GM12878 (cell line): ENCODE results near the gene SASH1. TPM values are rescaled to one million over a fixed set of nuclear protein-coding genes. Genes with fewer than 3 reads are reported as not detected.

ENCODE experiments used
- ATAC-seq: fragments of 200-7000 bp; cut with Tn5 transposase; 3 replicates; pipeline ENCODE4 v1.9.1; 2020; ENCODE audit warnings: mild to moderate bottlenecking, moderate library complexity
- BruUV-seq: library from RNA; stranded (reverse); fragments of 400-500 nt; replicated peaks from 2 replicates; lab custom pipeline; 2021; lab: Mats Ljungman, UMichigan
- CTCF ChIA-PET: fragments of 300-600 bp; sonication (Branson Sonifier 250); formaldehyde crosslinking; extraction: SDS; loops from one replicate; lab custom pipeline; 2021; ENCODE audit warnings: inconsistent platforms; lab: Yijun Ruan, JAX
- POLR2A ChIA-PET: fragments of 350-600 bp; formaldehyde crosslinking; extraction: SDS; loops from one replicate; lab custom pipeline; 2021; ENCODE audit warnings: inconsistent platforms; lab: Charles Lee
- RAD21 ChIA-PET: fragments of 300-600 bp; sonication (Branson Sonifier 250); formaldehyde crosslinking; loops from one replicate; lab custom pipeline; 2023; ENCODE audit warnings: antibody characterized with exemption; ENCODE audit not compliant: unreplicated experiment; lab: Charles Lee
- SMC1A ChIA-PET: fragments of 300-600 bp; sonication (Branson Sonifier 250); formaldehyde crosslinking; loops from one replicate; lab custom pipeline; 2023; ENCODE audit not compliant: unreplicated experiment, uncharacterized antibody; lab: Charles Lee
- DNase-seq: peaks from one replicate; pipeline ENCODE4 v3.0.0-alpha.2; 2011; ENCODE audit warnings: low read depth, low spot score
- FAIRE-seq: peaks from 3 replicates; lab custom pipeline; 2011; peaks lifted over from hg19 to GRCh38; lab: Jason Lieb, UNC
- H2AFZ ChIP-seq: 2 replicates; pipeline ENCODE4 v1.6.0; 2011; ENCODE audit warnings: low read depth, low read length, control low read depth; ENCODE audit not compliant: control insufficient read depth
- H3K27ac ChIP-seq: 2 replicates; pipeline ENCODE4 v1.5.1; 2011; ENCODE audit warnings: control low read depth; ENCODE audit not compliant: control insufficient read depth, insufficient read depth
- H3K27me3 ChIP-seq, 2 experiments: replicated peaks in 1 of 2; 2 replicates each; pipeline versions ENCODE4 v1.6.0 to v1.6.1; 2011; ENCODE audit warnings: low read length in 1 of 2; ENCODE audit not compliant: control insufficient read depth in 2 of 2, insufficient read depth in 2 of 2
- H3K36me3 ChIP-seq, 2 experiments: 2 replicates each; pipeline ENCODE4 v1.5.1; 2011; ENCODE audit warnings: low read length in 1 of 2; ENCODE audit not compliant: control insufficient read depth in 2 of 2, insufficient read depth in 2 of 2
- H3K4me1 ChIP-seq: 2 replicates; pipeline ENCODE4 v1.6.1; 2011; ENCODE audit warnings: mild to moderate bottlenecking, low read length, moderate library complexity, mixed read lengths; ENCODE audit not compliant: control insufficient read depth, insufficient read depth
- H3K4me2 ChIP-seq: 2 replicates; pipeline ENCODE4 v1.6.0; 2011; ENCODE audit warnings: control low read depth; ENCODE audit not compliant: control insufficient read depth, insufficient read depth
- H3K4me3 ChIP-seq: fragments of 200-600 bp; sonication (generic); 2 replicates; pipeline ENCODE4 v1.5.1; 2016
- H3K79me2 ChIP-seq: 2 replicates; pipeline ENCODE4 v1.6.0; 2011; ENCODE audit warnings: low read length; ENCODE audit not compliant: control insufficient read depth, insufficient read depth
- H3K9ac ChIP-seq: 2 replicates; pipeline ENCODE4 v1.8.0; 2011; ENCODE audit warnings: low read length, control low read depth, mixed read lengths; ENCODE audit not compliant: control insufficient read depth, insufficient read depth
- H3K9me3 ChIP-seq: replicated peaks from 3 replicates; pipeline ENCODE4 v1.5.1; 2011; ENCODE audit warnings: mild to moderate bottlenecking, low read length; ENCODE audit not compliant: control insufficient read depth, insufficient read depth
- H4K20me1 ChIP-seq: 2 replicates; pipeline ENCODE4 v1.6.0; 2011; ENCODE audit not compliant: control insufficient read depth, insufficient read depth
- CBX3 ChIP-seq: fragments of 200-600 bp; sonication (generic); IDR thresholded peaks from 2 replicates; pipeline ENCODE4 v1.6.1; 2016; ENCODE audit warnings: low read depth, borderline replicate concordance
- CREB1 ChIP-seq: IDR thresholded peaks from 2 replicates; pipeline ENCODE4 v1.6.1; 2012; ENCODE audit warnings: low read depth, mild to moderate bottlenecking, inconsistent platforms
- HCFC1 ChIP-seq: fragments of 150-350 bp; IDR thresholded peaks from 2 replicates; pipeline ENCODE4 v1.6.1; 2014; ENCODE audit warnings: low read length
- HSF1 ChIP-seq: fragments of 150-350 bp; IDR thresholded peaks from 2 replicates; pipeline ENCODE4 v1.6.1; 2014; ENCODE audit warnings: mild to moderate bottlenecking, low read depth, low read length
- IKZF2 ChIP-seq, 2 experiments: fragments of 450-650 bp; IDR thresholded peaks; 2 replicates each; pipeline ENCODE4 v1.6.1; 2017; ENCODE audit warnings: mild to moderate bottlenecking in 2 of 2, moderate library complexity in 2 of 2
- MTA2 ChIP-seq: fragments of 450-650 bp; IDR thresholded peaks from 2 replicates; pipeline ENCODE4 v1.6.1; 2016; ENCODE audit warnings: low read depth, mild to moderate bottlenecking, moderate library complexity
- NR2C1 ChIP-seq: fragments of 450-650 bp; IDR thresholded peaks from 2 replicates; pipeline ENCODE4 v1.6.1; 2017; ENCODE audit warnings: antibody characterized with exemption, mild to moderate bottlenecking, moderate library complexity
- POLR2AphosphoS2 ChIP-seq: IDR thresholded peaks from 2 replicates; pipeline ENCODE4 v1.6.1; 2011; ENCODE audit warnings: low read depth, mild to moderate bottlenecking, low read length, improper control_type of control experiment, moderate library complexity
- RBBP5 ChIP-seq: fragments of 200-600 bp; sonication (generic); conservative IDR thresholded peaks from 2 replicates; pipeline ENCODE4 v1.6.1; 2016
- SMAD5 ChIP-seq: IDR thresholded peaks from 2 replicates; pipeline ENCODE4 v1.6.1; 2016; ENCODE audit warnings: antibody characterized with exemption, low read depth
- SP1 ChIP-seq: IDR thresholded peaks from one replicate; pipeline ENCODE4 v1.6.1; 2011; ENCODE audit warnings: low read depth, low read length
- TAF1 ChIP-seq: IDR thresholded peaks from 2 replicates; pipeline ENCODE4 v1.6.1; 2011; ENCODE audit warnings: mild to moderate bottlenecking, low read depth, low read length, borderline replicate concordance
- TCF3 ChIP-seq: IDR thresholded peaks from 2 replicates; pipeline ENCODE4 v1.6.1; 2012; ENCODE audit warnings: low read depth, mild to moderate bottlenecking, low read length, borderline replicate concordance; ENCODE audit not compliant: insufficient read depth
- YBX1 ChIP-seq: fragments of 450-650 bp; IDR thresholded peaks from 2 replicates; pipeline ENCODE4 v1.6.1; 2016; ENCODE audit warnings: antibody characterized with exemption
- ZNF24 ChIP-seq: fragments of 450-650 bp; IDR thresholded peaks from 2 replicates; pipeline ENCODE4 v1.6.1; 2017; ENCODE audit warnings: antibody characterized with exemption, mild to moderate bottlenecking
- ZSCAN29 ChIP-seq: fragments of 450-650 bp; IDR thresholded peaks from 2 replicates; pipeline ENCODE4 v1.6.1; 2017; ENCODE audit warnings: mild to moderate bottlenecking, moderate library complexity
- WGBS: methylation state at CpG from one replicate; pipeline ENCODE4 v1.1.6; 2016; ENCODE audit warnings: low lambda C conversion rate; ENCODE audit not compliant: insufficient replicate concordance, insufficient coverage; ENCODE audit errors: missing lambda C conversion rate; 5-methylcytosine and 5-hydroxymethylcytosine counted together
- in situ Hi-C: fragments of 300-500 bp; cut with MboI; formaldehyde crosslinking; loops from 9 replicates; pipeline ENCODE4 v1.14.3; 2018; ENCODE audit warnings: mixed read lengths
- intact Hi-C: fragments of 100-400 bp; cut with micrococcal nuclease; formaldehyde crosslinking; loops from one replicate; pipeline ENCODE4 v1.14.2; 2022; ENCODE audit not compliant: unreplicated experiment
- polyA plus RNA-seq, 11 experiments: library from polyadenylated mRNA; depleted of rRNA in 4 of 11; unstranded in 6 of 11; stranded (reverse) in 5 of 11; fragments of >200 nt; fragmentation: Nextera tagmentation in 4 of 11; fragmentation: Illumina TruSeq in 1 of 11; extraction: Ambion mirVana in 4 of 11; extraction: Trizol in 1 of 11; gene quantifications; 1 replicate in 1 of 11; 2 replicates in 10 of 11; pipeline versions ENCODE4 v1.2.1 to v1.2.3, GENCODE V29; 2011 to 2016; ENCODE audit warnings: inconsistent platforms in 2 of 11, missing spikeins in 2 of 11, low read depth in 1 of 11
- total RNA-seq, 4 experiments: library from RNA; depleted of rRNA in 3 of 4; stranded (reverse); fragments of >200 nt in 3 of 4; fragmentation: Illumina TruSeq in 1 of 4; extraction: Trizol in 1 of 4; gene quantifications; 2 replicates each; pipeline versions ENCODE4 v1.2.1 to v1.2.3, GENCODE V29; 2013 to 2021
- TF ChIP-seq, protein P1 (sequence below): fragments of 450-650 bp; IDR thresholded peaks from 2 replicates; pipeline ENCODE4 v1.6.1; 2018; ENCODE audit warnings: mild to moderate bottlenecking, low read depth, moderate library complexity; ENCODE audit not compliant: partially characterized antibody

SASH1 gene
- total and polyA plus RNA-seq, 10 of the 15 experiments (the other 5 are each of a cell fraction or from before 2014, with no cell fraction given), result 0.01 to 0.73 (median 0.14) TPM; not detected in 4

- Histone ChIP-seq H3K9me3 (no peaks in the 10 kb centered on the region), H3K27me3 (0 out of 4 replicates have a peak, but pooled peaks cover 0 to 1% of the 10 kb centered on the region in 2 experiments), H3K79me2 (no peaks in the 10 kb centered on the region), H3K27ac (no peak overlapping the region), H3K4me1 (no peaks in the 10 kb centered on the region), H3K4me3 (no peak overlapping the region), H2AFZ (no peak overlapping the region), H3K36me3 (no peaks in the 10 kb centered on the region), H4K20me1 (no peaks in the 10 kb centered on the region), H3K4me2 (no peak overlapping the region), H3K9ac (no peak overlapping the region)
- ChIA-PET CTCF (no interaction called here), POLR2A (no interaction called here), RAD21 (no interaction called here), SMC1A (no interaction called here)
- WGBS, result 68% methylated on average over 9 of the region's 9 CpGs
- in situ Hi-C loops (no loop called here), intact Hi-C loops (no loop called here)
- TF ChIP-seq HSF1, result no peak
- TF ChIP-seq HCFC1, result no peak
- TF ChIP-seq ZSCAN29, result no peak
- TF ChIP-seq, protein P1, sequence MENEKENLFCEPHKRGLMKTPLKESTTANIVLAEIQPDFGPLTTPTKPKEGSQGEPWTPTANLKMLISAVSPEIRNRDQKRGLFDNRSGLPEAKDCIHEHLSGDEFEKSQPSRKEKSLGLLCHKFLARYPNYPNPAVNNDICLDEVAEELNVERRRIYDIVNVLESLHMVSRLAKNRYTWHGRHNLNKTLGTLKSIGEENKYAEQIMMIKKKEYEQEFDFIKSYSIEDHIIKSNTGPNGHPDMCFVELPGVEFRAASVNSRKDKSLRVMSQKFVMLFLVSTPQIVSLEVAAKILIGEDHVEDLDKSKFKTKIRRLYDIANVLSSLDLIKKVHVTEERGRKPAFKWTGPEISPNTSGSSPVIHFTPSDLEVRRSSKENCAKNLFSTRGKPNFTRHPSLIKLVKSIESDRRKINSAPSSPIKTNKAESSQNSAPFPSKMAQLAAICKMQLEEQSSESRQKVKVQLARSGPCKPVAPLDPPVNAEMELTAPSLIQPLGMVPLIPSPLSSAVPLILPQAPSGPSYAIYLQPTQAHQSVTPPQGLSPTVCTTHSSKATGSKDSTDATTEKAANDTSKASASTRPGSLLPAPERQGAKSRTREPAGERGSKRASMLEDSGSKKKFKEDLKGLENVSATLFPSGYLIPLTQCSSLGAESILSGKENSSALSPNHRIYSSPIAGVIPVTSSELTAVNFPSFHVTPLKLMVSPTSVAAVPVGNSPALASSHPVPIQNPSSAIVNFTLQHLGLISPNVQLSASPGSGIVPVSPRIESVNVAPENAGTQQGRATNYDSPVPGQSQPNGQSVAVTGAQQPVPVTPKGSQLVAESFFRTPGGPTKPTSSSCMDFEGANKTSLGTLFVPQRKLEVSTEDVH, result no peak
- no peak for TF ChIP-seq ZNF24
- TF ChIP-seq NR2C1, result no peak
- TF ChIP-seq CBX3, result no peak
- TF ChIP-seq YBX1, result no peak
- no peak for TF ChIP-seq SMAD5
- TF ChIP-seq MTA2, result no peak
- no peak for TF ChIP-seq RBBP5
- no peak for TF ChIP-seq TAF1
- TF ChIP-seq POLR2AphosphoS2, result no peak
- no peak for TF ChIP-seq SP1
- no peak for TF ChIP-seq CREB1
- no peak for TF ChIP-seq IKZF2 (IDR thresholded peaks at IDR 0.05)
- TF ChIP-seq TCF3, result no peak
- ATAC-seq (no peak), DNase-seq (no peak), FAIRE-seq (no peak)
- BruUV-seq, result no TSS peak
Observed at GRCh38 chr6:148382861-148383260, 40.2 kb downstream of the SASH1 start.
